Nephron (organoid): ENCODE measurements around the gene PLP2.
A peak's percentile ranks its signal among the peaks of the same experiment; 100 is the strongest.

Experiments
- H3K27ac Mint-ChIP-seq, 3 experiments: 2 replicates each; pipeline ENCODE4 v1.8.0; 2020; ENCODE audit warnings: mixed read lengths in 3 of 3, mild to moderate bottlenecking in 2 of 3, moderate library complexity in 1 of 3
- H3K27me3 Mint-ChIP-seq: 2 replicates; pipeline ENCODE4 v1.8.0; 2021; ENCODE audit warnings: low read depth, mild to moderate bottlenecking, moderate library complexity, mixed read lengths
- H3K36me3 Mint-ChIP-seq: 2 replicates; pipeline ENCODE4 v1.8.0; 2020; ENCODE audit warnings: low read depth, mixed read lengths
- H3K4me1 Mint-ChIP-seq: 2 replicates; pipeline ENCODE4 v1.8.0; 2020; ENCODE audit warnings: mixed read lengths
- H3K4me3 Mint-ChIP-seq, 3 experiments: 2 replicates each; pipeline ENCODE4 v1.8.0; 2020; ENCODE audit warnings: mild to moderate bottlenecking in 3 of 3, mixed read lengths in 3 of 3, moderate library complexity in 2 of 3
- H3K9me3 Mint-ChIP-seq: 2 replicates; pipeline ENCODE4 v1.8.0; 2020; ENCODE audit warnings: mixed read lengths
- CTCF ChIP-seq, 3 experiments: fragments of 200-600 bp; sonication (generic); IDR thresholded peaks; one replicate each; pipeline ENCODE4 v1.5.0; 2021; ENCODE audit warnings: antibody characterized with exemption in 3 of 3; ENCODE audit not compliant: unreplicated experiment in 3 of 3

PLP2 gene

GRCh38 chrX:49162620-49163019 is 9.1 kb upstream of the PLP2 start, which contains the start of gene MAGIX:
Gene MAGIX (plus strand): TSS chrX:49162758. CDS start chrX:49162890, 132 bp downstream.
- peaks cover 20% of the 10 kb centered on the region for H3K27me3 Mint-ChIP-seq
- H3K9me3 Mint-ChIP-seq: peaks cover 6% of the 10 kb centered on the region
- H3K27ac Mint-ChIP-seq: peak within 1 kb of the TSS; percentile 71 to 94 (median 80)
- H3K4me3 Mint-ChIP-seq: peak within 1 kb of the TSS; percentile 75 to 83 (median 79)
- no peaks in the 10 kb centered on the region for H3K36me3 Mint-ChIP-seq
- no peak for TF ChIP-seq CTCF (IDR thresholded peaks at IDR 0.05; ENCODE audit: unreplicated experiment in 3 of 3)
- H3K4me1 Mint-ChIP-seq: peaks cover 16% of the 10 kb centered on the region

GRCh38 chrX:49163555-49164419 is 7.9 kb upstream of the PLP2 start:
- peak overlapping the region; percentile 75 to 83 (median 80) for H3K4me3 Mint-ChIP-seq
- H3K9me3 Mint-ChIP-seq: peaks cover 6% of the 10 kb centered on the region
- H3K27me3 Mint-ChIP-seq: peaks cover 13% of the 10 kb centered on the region
- TF ChIP-seq CTCF (IDR thresholded peaks at IDR 0.05; ENCODE audit: unreplicated experiment in 3 of 3): peak; percentile 68 to 70 (median 69)
- H3K27ac Mint-ChIP-seq: peak overlapping the region; percentile 71 to 94 (median 87)
- H3K36me3 Mint-ChIP-seq: no peaks in the 10 kb centered on the region
- H3K4me1 Mint-ChIP-seq: peaks cover 19% of the 10 kb centered on the region

- peak overlapping the region; percentile 71 to 94 (median 87) for H3K27ac Mint-ChIP-seq
- no peak for TF ChIP-seq CTCF (IDR thresholded peaks at IDR 0.05; ENCODE audit: unreplicated experiment in 3 of 3)
- no peaks in the 10 kb centered on the region for H3K36me3 Mint-ChIP-seq
- peaks cover 10% of the 10 kb centered on the region for H3K27me3 Mint-ChIP-seq
- peaks cover 19% of the 10 kb centered on the region for H3K4me1 Mint-ChIP-seq
- peak overlapping the region; percentile 75 to 80 (median 77) for H3K4me3 Mint-ChIP-seq
- peaks cover 6% of the 10 kb centered on the region for H3K9me3 Mint-ChIP-seq
Measured at GRCh38 chrX:49164589-49165360, 6.9 kb upstream of the PLP2 start.

- TF ChIP-seq CTCF (IDR thresholded peaks at IDR 0.05; ENCODE audit: unreplicated experiment in 3 of 3): peak in 1 of 3 experiments; percentile 31
Measured at GRCh38 chrX:49165901-49166881, 5.5 kb upstream of the PLP2 start.

More at GRCh38 chrX:49165901-49166881, 5.5 kb upstream of the PLP2 start:
- no peaks in the 10 kb centered on the region for H3K36me3 Mint-ChIP-seq
- H3K9me3 Mint-ChIP-seq: peaks cover 6% of the 10 kb centered on the region
- H3K27me3 Mint-ChIP-seq: peaks cover 16% of the 10 kb centered on the region
- H3K27ac Mint-ChIP-seq: peak overlapping the region; percentile 57 to 90 (median 83)
- H3K4me1 Mint-ChIP-seq: peaks cover 19% of the 10 kb centered on the region
- H3K4me3 Mint-ChIP-seq: peak overlapping the region; percentile 77 to 84 (median 83)
